ENCODE data around the gene SCLY.

GRCh38 chr2:238042090-238042489, 18.7 kb upstream of the SCLY start:
- TF ChIP-seq CTCF (IDR thresholded peaks at IDR 0.05) (no peak), POLR2A (IDR thresholded peaks at IDR 0.05) (no peak)

Data from suprapubic skin (tissue), 3 donors.